Testis (tissue), 2 donors: Measurements from ENCODE around the gene NFATC2.

Experiments used
- CTCF ChIP-seq, 3 experiments: fragments of 450-650 bp in 2 of 3; fragments of 200-600 bp in 1 of 3; sonication (generic) in 1 of 3; IDR thresholded peaks; one replicate each; pipeline ENCODE4 v1.5.1; 2016 to 2019; ENCODE audit warnings: antibody characterized with exemption in 3 of 3, mild to moderate bottlenecking in 2 of 3, moderate library complexity in 1 of 3
- POLR2A ChIP-seq: fragments of 450-650 bp; IDR thresholded peaks from one replicate; pipeline ENCODE4 v1.6.1; 2017; ENCODE audit warnings: antibody characterized with exemption, mild to moderate bottlenecking, moderate library complexity

- no peak for TF ChIP-seq CTCF (IDR thresholded peaks at IDR 0.05)
- TF ChIP-seq POLR2A: no peak
Measured at GRCh38 chr20:51419646-51420045, 122.9 kb downstream of the NFATC2 start.
